Measurements from ENCODE around the gene HECW1. TPM values are rescaled to one million over a fixed set of nuclear protein-coding genes. Genes with fewer than 3 reads are reported as not detected.

Gene HECW1
- total and polyA plus RNA-seq, 8 donors, result 0.04 to 0.69 (median 0.12) TPM; not detected in 5

DNA sequence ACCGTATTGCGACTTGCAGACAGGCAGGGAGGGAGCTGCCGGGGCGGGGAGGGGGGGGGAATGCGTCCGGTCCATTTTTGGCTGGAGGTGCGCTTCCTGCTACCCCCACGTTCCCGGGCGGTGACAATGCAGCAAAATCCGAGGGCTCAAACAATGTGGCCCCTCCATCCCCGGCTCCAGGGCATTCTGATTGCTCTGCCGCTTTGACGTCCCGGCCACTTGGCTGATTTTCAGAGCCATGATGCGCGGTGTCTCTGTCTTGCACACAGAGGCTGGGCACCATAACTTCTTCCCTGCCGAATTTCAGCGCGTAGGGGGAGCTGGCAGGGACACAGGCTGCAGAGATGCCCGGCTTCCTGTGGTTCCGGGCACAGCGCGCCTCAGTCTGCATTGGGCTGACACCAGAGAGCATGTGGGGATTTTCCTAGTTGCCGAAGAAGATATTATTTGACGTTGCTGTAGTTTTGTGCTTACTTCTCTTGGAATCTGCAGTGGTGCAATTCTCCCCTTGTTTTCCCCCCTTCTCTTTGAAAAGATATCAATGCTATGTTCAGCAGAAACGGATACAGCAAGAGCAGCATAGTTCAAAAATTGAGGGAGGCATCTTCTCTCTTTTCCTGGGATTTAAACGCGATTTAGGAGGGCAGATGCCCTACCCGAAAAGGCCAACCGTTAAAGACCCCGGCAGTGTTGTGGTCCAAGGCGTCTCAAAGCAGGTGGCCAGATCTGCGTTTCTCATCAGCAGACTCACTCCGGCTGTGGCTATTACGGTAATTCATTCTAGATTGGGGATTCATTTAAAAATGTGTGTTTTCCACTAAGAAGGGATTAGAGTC, 1.4 kb downstream of the HECW1 start:
- intact Hi-C loops (cut with DNase I), result no loop called here
- Histone ChIP-seq H3K9me3 (no peaks in the 10 kb centered on the region), H3K27ac (no peak overlapping the region), H3K27me3 (peaks cover 0 to 44% (median 7%) of the 10 kb centered on the region in 4 donors), H3K36me3 (no peaks in the 10 kb centered on the region), H3K4me1 (peaks cover 0 to 13% (median 0%) of the 10 kb centered on the region in 3 donors), H3K4me3 (peak overlapping the region in 2 of 4 donors; percentile 20 to 32)
- DNase-seq (no peak), ATAC-seq (peak in 1 of 4 donors; percentile 25), FAIRE-seq (no peak)
- WGBS, 2 donors, result 4 to 5% methylated on average over 36 of the region's 36 CpGs
- TF ChIP-seq, protein P1, sequence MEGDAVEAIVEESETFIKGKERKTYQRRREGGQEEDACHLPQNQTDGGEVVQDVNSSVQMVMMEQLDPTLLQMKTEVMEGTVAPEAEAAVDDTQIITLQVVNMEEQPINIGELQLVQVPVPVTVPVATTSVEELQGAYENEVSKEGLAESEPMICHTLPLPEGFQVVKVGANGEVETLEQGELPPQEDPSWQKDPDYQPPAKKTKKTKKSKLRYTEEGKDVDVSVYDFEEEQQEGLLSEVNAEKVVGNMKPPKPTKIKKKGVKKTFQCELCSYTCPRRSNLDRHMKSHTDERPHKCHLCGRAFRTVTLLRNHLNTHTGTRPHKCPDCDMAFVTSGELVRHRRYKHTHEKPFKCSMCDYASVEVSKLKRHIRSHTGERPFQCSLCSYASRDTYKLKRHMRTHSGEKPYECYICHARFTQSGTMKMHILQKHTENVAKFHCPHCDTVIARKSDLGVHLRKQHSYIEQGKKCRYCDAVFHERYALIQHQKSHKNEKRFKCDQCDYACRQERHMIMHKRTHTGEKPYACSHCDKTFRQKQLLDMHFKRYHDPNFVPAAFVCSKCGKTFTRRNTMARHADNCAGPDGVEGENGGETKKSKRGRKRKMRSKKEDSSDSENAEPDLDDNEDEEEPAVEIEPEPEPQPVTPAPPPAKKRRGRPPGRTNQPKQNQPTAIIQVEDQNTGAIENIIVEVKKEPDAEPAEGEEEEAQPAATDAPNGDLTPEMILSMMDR (IDR thresholded peaks at IDR 0.05), result no peak

DNA sequence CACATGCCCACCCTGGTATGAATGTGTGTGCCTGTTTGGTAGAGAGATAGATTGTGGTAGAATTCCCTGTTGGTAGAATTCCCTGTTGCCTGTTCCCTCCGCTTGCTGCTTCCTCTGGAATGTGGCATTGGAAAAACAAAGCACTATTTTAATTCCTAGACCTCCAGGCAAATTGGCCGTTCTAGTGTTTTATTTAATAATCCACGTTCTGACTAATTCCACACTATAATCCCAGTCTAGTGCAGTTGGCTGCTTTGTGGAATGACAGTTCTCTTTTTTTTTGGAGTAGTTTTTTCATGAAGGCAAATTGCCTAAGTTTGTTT, 2.0 kb downstream of the HECW1 start:
- intact Hi-C loops (cut with DNase I), result no loop called here
- no peaks in the 10 kb centered on the region for H3K9me3 ChIP-seq
- H3K4me1 ChIP-seq, result peaks cover 0 to 13% (median 0%) of the 10 kb centered on the region in 3 donors
- H3K4me3 ChIP-seq, result no peak overlapping the region
- H3K27ac ChIP-seq, result no peak overlapping the region
- TF ChIP-seq, protein P1 (IDR thresholded peaks at IDR 0.05), result no peak
- FAIRE-seq, result no peak
- H3K36me3 ChIP-seq, result no peaks in the 10 kb centered on the region
- WGBS, 2 donors, result 13 to 15% methylated on average over 3 of the region's 3 CpGs
- no peak for ATAC-seq
- peaks cover 0 to 38% (median 5%) of the 10 kb centered on the region in 4 donors for H3K27me3 ChIP-seq
- no peak for DNase-seq

DNA sequence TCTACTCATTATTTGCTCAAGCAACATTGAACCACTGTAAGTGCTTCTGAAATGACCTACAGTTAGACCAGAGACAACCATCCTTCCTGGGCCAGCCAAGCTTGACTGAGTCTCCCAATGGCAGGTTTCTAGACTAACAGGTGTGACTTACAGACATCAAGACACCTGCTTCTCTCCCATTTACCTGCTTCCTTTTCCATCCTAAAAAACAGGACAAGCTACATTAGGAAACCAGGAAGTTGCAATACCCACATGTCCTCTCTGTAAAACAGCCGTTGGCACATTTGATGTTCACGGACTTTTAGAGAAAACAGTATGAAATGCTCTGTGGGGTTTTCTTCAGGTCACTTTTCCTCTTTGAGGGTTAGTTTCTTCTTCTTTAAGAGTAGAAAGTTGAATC, 4.0 kb downstream of the HECW1 start:
- Histone ChIP-seq H3K36me3 (no peaks in the 10 kb centered on the region), H3K27me3 (peaks cover 0 to 37% (median 4%) of the 10 kb centered on the region in 4 donors), H3K4me1 (peaks cover 0 to 13% (median 0%) of the 10 kb centered on the region in 3 donors), H3K9me3 (no peaks in the 10 kb centered on the region), H3K4me3 (no peak overlapping the region), H3K27ac (no peak overlapping the region)
- ATAC-seq (no peak), DNase-seq (no peak), FAIRE-seq (no peak)
- intact Hi-C loops (cut with DNase I), result no loop called here
- TF ChIP-seq, protein P1 (IDR thresholded peaks at IDR 0.05), result no peak
- 75 to 84% methylated on average over 2 of the region's 2 CpGs for WGBS, 2 donors

DNA sequence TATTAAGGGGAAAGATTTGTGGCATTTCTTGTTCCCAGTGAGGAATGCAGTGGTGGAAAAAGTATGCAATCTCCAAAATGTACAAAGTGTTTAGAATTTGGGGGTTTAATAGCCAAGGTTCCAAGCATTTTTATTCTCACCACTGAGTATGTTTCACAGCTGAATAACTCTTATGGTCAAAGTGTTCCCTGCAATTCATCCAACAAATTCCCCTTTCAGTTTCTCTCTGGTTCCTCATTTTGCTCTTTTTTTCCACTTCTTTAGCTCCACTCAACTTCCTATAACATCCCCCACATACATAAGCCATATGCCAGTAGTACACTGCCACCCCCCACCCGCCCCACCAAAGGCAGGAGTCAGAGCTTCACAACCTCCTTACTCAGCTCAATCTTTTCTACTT, 4.6 kb downstream of the HECW1 start:
- H3K27me3 ChIP-seq, result peaks cover 0 to 37% (median 4%) of the 10 kb centered on the region in 4 donors

More for the DNA sequence above, 4.6 kb downstream of the HECW1 start:
- DNase-seq, result no peak
- no peak overlapping the region for H3K27ac ChIP-seq
- TF ChIP-seq, protein P1 (IDR thresholded peaks at IDR 0.05), result no peak
- WGBS, 2 donors, result 36 to 41% methylated on average over 1 of the region's 1 CpG
- ATAC-seq, result no peak
- intact Hi-C loops (cut with DNase I), result no loop called here
- no peak overlapping the region for H3K4me3 ChIP-seq
- peaks cover 0 to 13% (median 0%) of the 10 kb centered on the region in 3 donors for H3K4me1 ChIP-seq
- no peak for FAIRE-seq
- H3K9me3 ChIP-seq, result no peaks in the 10 kb centered on the region
- no peaks in the 10 kb centered on the region for H3K36me3 ChIP-seq

All from pancreas (tissue), 10 donors.